HUES6 (cell line): ENCODE data around the gene GAL3ST2.

Experiments used
- H3K27ac ChIP-seq: 2 replicates; pipeline ENCODE4 v1.7.0; 2013; ENCODE audit warnings: low read depth, mild to moderate bottlenecking, low read length, inconsistent platforms
- H3K27me3 ChIP-seq: 2 replicates; pipeline ENCODE4 v1.6.1; 2013; ENCODE audit warnings: low read length; ENCODE audit not compliant: control insufficient read depth, insufficient read depth
- H3K36me3 ChIP-seq: 2 replicates; pipeline ENCODE4 v1.6.1; 2013; ENCODE audit warnings: low read length; ENCODE audit not compliant: control insufficient read depth, insufficient read depth
- H3K4me1 ChIP-seq: 2 replicates; pipeline ENCODE4 v1.6.1; 2013; ENCODE audit warnings: low read length; ENCODE audit not compliant: control insufficient read depth, insufficient read depth
- H3K4me3 ChIP-seq: 2 replicates; pipeline ENCODE4 v1.5.1; 2013; ENCODE audit warnings: low read depth, low read length
- H3K9ac ChIP-seq: one replicate; pipeline ENCODE4 v1.6.1; 2013; ENCODE audit warnings: mild to moderate bottlenecking, low read length
- H3K9me3 ChIP-seq: 2 replicates; pipeline ENCODE4 v1.6.1; 2013; ENCODE audit warnings: low read depth, low read length; ENCODE audit not compliant: control insufficient read depth, insufficient read depth

GAL3ST2 gene

DNA sequence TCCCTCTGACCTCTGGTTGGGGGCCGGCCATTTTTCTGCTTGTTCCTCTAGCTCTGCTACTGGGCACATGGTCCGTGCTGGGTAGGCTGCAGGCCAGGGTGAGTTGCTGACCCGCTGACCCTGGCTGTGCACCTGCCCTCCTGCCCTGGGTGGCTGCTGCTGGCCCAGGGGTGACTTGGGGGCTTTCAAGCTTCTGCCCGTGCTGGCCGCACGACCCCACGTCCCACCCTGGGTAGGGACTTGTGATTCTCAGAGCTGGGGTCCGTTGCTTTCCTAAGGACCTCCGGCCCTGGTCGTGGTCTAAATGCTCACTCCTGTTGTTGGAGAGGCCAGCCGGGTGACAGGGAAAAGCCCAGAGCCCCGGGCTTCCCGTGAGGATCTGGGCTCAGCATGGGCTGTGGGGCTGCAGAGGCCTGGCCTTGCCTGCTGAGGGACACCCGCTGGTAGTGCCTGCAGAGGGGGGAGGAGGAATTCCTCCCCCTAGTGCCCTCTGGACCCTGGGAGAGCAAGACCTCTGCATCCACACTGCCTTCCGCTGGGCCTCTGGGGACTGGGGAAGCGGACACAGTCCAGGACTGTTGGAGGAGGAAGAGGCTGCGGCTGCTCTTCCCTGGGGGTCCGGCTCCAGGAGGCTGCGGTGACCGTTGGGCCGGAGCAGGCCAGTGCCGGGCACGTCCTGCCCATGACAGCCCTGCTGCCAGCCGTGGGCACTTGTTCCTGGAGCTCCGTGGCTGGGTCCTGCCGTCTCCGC is 6.3 kb upstream of the GAL3ST2 start:
- Histone ChIP-seq H3K27ac (no peak overlapping the region), H3K9ac (no peak overlapping the region)

GRCh38 chr2:241770936-241771285 is 5.7 kb upstream of the GAL3ST2 start:
- Histone ChIP-seq H3K27ac (no peak overlapping the region), H3K9ac (no peak overlapping the region)

More for the DNA sequence above, 6.3 kb upstream of the GAL3ST2 start:
- Histone ChIP-seq H3K4me1 (peaks cover 21% of the 10 kb centered on the region), H3K9me3 (no peaks in the 10 kb centered on the region), H3K36me3 (peaks cover 4% of the 10 kb centered on the region; the same call in 1 of the 2 replicates), H3K4me3 (no peak overlapping the region), H3K27me3 (no peaks in the 10 kb centered on the region)

DNA sequence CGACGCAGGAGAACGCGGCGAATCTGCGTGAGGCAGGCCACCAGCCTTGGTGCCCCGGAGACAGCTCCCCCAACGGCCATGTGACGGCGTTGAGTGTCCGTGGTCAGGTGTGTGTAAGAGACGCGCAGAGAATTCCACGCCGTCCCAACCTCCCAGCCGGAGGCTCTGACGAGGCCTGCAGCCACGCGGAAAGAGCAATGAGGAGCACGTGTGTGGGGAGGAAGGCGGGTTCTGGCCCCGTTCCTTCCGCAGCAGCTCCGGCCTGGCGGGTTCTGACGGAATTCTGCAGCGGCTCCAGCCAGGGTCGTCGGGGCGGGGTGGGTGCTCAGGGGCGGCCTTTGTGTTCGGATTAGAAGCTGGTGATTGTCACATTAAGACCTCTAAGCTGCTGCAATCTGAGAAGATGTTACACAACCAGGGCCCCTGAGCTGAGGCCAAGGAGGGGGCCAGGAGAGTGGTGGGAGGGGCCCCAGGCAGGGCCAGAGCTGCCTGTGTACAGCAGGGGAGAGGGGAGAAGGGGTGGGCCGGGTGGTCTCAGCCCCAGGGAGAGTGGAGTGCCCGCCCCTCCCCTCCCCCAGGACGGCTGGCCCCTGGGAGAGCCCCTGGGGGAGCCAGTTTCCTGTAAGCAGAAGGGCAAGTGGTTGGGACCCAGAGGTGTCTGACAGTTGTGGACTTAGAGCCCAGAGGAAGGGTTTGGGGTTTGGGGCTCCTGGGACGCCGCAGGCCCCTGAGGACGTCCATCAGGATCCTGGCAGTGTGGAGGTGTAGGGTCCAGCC is 5.1 kb upstream of the GAL3ST2 start:
- Histone ChIP-seq H3K9me3 (no peaks in the 10 kb centered on the region), H3K4me1 (peaks cover 25% of the 10 kb centered on the region), H3K27me3 (no peaks in the 10 kb centered on the region), H3K27ac (no peak overlapping the region), H3K36me3 (peaks cover 4% of the 10 kb centered on the region; the same call in 1 of the 2 replicates), H3K9ac (no peak overlapping the region), H3K4me3 (no peak overlapping the region)

More at GRCh38 chr2:241770936-241771285, 5.7 kb upstream of the GAL3ST2 start:
- H3K27me3 ChIP-seq = no peaks in the 10 kb centered on the region
- no peak overlapping the region for H3K4me3 ChIP-seq
- H3K9me3 ChIP-seq = no peaks in the 10 kb centered on the region
- H3K36me3 ChIP-seq = peaks cover 4% of the 10 kb centered on the region; the same call in 1 of the 2 replicates
- peaks cover 22% of the 10 kb centered on the region for H3K4me1 ChIP-seq

- Histone ChIP-seq H3K4me3 (no peak overlapping the region), H3K27ac (no peak overlapping the region), H3K9me3 (no peaks in the 10 kb centered on the region), H3K36me3 (peaks cover 4% of the 10 kb centered on the region; the same call in 1 of the 2 replicates), H3K4me1 (peaks cover 30% of the 10 kb centered on the region), H3K27me3 (no peaks in the 10 kb centered on the region), H3K9ac (no peak overlapping the region)
Observed at GRCh38 chr2:241772063-241772499, 4.5 kb upstream of the GAL3ST2 start.

GRCh38 chr2:241773511-241774418 is 2.9 kb upstream of the GAL3ST2 start:
- Histone ChIP-seq H3K4me3 (no peak overlapping the region), H3K9ac (no peak overlapping the region), H3K27ac (no peak overlapping the region), H3K27me3 (no peaks in the 10 kb centered on the region), H3K9me3 (no peaks in the 10 kb centered on the region), H3K36me3 (0 out of 2 replicates have a peak, but pooled peaks cover under 1% of the 10 kb centered on the region), H3K4me1 (peaks cover 46% of the 10 kb centered on the region)

GRCh38 chr2:241774419-241775222 is 2.0 kb upstream of the GAL3ST2 start:
- Histone ChIP-seq H3K27me3 (no peaks in the 10 kb centered on the region), H3K9me3 (no peaks in the 10 kb centered on the region), H3K4me3 (no peak overlapping the region), H3K4me1 (peaks cover 46% of the 10 kb centered on the region), H3K27ac (no peak overlapping the region), H3K9ac (no peak overlapping the region), H3K36me3 (no peaks in the 10 kb centered on the region)

- Histone ChIP-seq H3K27me3 (no peaks in the 10 kb centered on the region), H3K4me1 (peaks cover 40% of the 10 kb centered on the region), H3K27ac (no peak overlapping the region), H3K9me3 (peaks cover 3% of the 10 kb centered on the region; the same call in 1 of the 2 replicates), H3K9ac (no peak overlapping the region), H3K36me3 (no peaks in the 10 kb centered on the region), H3K4me3 (no peak overlapping the region)
Observed at GRCh38 chr2:241775223-241776177, 1.1 kb upstream of the GAL3ST2 start.

DNA sequence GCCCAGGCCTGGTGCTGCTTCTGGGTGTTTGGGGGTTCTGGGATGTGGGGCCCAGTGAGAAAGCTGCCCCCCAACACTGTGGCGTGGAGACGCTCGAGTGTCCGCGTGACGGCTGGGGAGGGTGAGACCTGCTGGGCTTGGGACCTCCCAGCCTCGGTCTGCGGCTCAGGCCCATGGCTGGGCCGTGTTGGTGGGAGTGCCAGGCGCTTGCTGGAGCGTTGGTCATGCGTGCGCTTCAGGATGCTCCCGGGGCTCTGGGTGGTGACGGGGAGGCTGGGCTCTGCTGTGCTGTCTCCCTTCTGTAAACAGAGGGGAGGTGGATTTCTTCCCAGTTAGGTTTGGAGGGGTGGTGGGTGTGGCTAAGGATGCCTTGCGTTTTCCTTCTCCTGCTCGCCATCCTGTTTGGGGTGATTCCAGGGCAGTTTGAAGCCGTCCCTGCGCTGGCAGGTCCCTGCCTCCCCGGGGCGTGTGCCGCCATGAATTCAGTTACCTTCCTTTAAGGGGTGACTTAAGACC is 606 bp downstream of the GAL3ST2 start:
- Histone ChIP-seq H3K27me3 (no peaks in the 10 kb centered on the region), H3K9me3 (peaks cover 16% of the 10 kb centered on the region; the same call in 1 of the 2 replicates), H3K27ac (no peak overlapping the region), H3K4me3 (no peak overlapping the region), H3K36me3 (no peaks in the 10 kb centered on the region), H3K4me1 (peaks cover 28% of the 10 kb centered on the region), H3K9ac (no peak overlapping the region)
